Stimulated activated memory B cell treated with anti-CD40 and anti-IgM and Interleukin-4, amounts not matched to agents 10 μg/mL and 1 μg/mL and 100 μg/mL, for 72 hours (primary cell): ENCODE results near the gene SKIDA1.

ENCODE experiments used
- ATAC-seq: fragments of 150-1000 bp; cut with Tn5 transposase; 2 replicates; pipeline ENCODE4 v1.10.0; 2021
- H3K27ac Mint-ChIP-seq: one replicate; pipeline ENCODE4 v1.8.0; 2022; ENCODE audit warnings: mild to moderate bottlenecking, mixed read lengths
- H3K27me3 Mint-ChIP-seq: one replicate; pipeline ENCODE4 v1.8.0; 2022; ENCODE audit warnings: mixed read lengths
- H3K36me3 Mint-ChIP-seq: one replicate; pipeline ENCODE4 v1.8.0; 2022; ENCODE audit warnings: mixed read lengths
- H3K4me1 Mint-ChIP-seq: one replicate; pipeline ENCODE4 v1.8.0; 2022; ENCODE audit warnings: mixed read lengths
- H3K4me3 Mint-ChIP-seq: one replicate; pipeline ENCODE4 v1.8.0; 2022; ENCODE audit warnings: mild to moderate bottlenecking, moderate library complexity, mixed read lengths
- H3K9me3 Mint-ChIP-seq: one replicate; pipeline ENCODE4 v1.8.0; 2022; ENCODE audit warnings: mixed read lengths

The SKIDA1 gene

DNA sequence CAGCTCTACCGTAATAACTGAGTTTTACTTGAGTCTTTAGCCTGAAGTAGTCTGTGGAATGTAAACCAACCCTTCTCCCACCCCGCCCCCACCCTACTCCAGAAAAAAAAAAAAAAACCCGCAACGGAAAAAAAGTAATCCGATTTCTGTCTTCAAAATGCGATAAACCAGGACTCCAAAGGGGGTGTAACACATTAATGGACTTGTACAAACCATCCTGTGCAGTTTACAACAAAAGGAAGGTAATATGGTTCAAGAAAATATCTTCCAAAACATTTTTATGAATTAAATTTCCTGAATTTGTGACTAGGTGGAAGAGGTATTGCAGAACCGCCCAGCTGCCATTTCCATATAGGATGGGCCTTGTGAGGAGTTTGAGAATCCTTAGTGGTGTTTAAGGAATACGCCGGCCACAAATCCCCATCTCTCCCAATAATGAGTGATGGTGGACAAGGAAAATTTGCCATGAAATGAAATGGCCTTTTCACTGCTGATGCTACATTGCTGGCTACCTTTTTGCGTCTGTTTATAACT lies 10.6 kb downstream of the SKIDA1 start:
- Mint-ChIP-seq H3K36me3 (no peaks in the 10 kb centered on the region), H3K4me1 (peaks cover 23% of the 10 kb centered on the region), H3K27me3 (peaks cover 63% of the 10 kb centered on the region), H3K4me3 (no peak overlapping the region), H3K27ac (no peak overlapping the region), H3K9me3 (no peaks in the 10 kb centered on the region)
- ATAC-seq, result no peak

DNA sequence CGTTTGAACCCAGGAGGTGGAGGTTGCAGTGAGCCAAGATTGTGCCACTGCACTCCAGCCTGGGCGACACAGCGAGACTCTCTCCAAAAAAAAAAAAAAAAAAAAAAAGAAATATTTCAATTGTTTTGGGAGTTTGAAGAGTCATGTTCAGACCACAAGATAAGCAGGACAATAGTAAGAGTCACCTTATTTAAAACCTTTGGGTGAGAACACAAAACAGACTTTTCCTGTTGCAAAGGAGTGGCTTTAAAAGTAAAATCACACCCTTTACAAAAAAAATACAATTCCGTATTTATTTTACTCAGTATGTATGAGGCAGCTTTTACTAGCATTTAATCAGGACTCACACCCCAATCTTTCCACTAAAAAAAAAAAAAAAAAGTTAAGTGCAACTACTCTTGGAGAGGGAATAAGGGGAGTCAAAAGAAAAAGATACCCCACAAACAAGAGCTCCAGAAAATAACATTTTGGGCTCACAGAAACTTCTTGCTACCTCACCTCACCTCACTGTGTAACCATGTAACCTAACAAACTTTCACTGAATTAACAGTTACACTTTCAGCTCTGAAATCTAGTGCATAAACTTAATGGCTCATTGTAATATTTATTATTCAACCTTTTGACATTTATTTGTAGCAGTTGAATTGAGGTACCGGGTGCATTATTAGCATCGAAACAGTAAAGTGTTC lies 11.2 kb downstream of the SKIDA1 start:
- Mint-ChIP-seq H3K27ac (no peak overlapping the region), H3K4me3 (no peak overlapping the region), H3K9me3 (no peaks in the 10 kb centered on the region), H3K36me3 (no peaks in the 10 kb centered on the region), H3K4me1 (peaks cover 22% of the 10 kb centered on the region), H3K27me3 (peaks cover 61% of the 10 kb centered on the region)
- no peak for ATAC-seq

DNA sequence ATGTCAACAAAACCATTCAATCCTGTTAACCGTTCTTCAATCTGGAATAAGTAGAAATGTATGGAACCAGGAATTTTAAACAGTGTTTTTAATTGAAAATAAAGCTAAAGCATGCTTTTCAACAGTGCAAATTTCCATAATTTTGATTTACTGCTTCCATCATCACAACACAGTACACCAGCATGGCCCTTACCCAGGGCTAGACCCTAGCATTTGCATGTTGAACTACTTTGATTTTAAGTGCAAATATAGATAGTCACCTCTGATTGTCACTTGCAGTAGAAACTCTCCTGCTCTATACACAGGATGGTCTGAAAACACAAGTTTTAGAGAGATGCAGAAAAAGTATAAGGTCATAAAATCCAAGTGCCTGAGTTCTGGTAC lies 12.1 kb downstream of the SKIDA1 start:
- Mint-ChIP-seq H3K4me3 (no peak overlapping the region), H3K36me3 (no peaks in the 10 kb centered on the region), H3K9me3 (no peaks in the 10 kb centered on the region), H3K27ac (no peak overlapping the region), H3K27me3 (peaks cover 61% of the 10 kb centered on the region), H3K4me1 (peaks cover 21% of the 10 kb centered on the region)
- ATAC-seq, result no peak

DNA sequence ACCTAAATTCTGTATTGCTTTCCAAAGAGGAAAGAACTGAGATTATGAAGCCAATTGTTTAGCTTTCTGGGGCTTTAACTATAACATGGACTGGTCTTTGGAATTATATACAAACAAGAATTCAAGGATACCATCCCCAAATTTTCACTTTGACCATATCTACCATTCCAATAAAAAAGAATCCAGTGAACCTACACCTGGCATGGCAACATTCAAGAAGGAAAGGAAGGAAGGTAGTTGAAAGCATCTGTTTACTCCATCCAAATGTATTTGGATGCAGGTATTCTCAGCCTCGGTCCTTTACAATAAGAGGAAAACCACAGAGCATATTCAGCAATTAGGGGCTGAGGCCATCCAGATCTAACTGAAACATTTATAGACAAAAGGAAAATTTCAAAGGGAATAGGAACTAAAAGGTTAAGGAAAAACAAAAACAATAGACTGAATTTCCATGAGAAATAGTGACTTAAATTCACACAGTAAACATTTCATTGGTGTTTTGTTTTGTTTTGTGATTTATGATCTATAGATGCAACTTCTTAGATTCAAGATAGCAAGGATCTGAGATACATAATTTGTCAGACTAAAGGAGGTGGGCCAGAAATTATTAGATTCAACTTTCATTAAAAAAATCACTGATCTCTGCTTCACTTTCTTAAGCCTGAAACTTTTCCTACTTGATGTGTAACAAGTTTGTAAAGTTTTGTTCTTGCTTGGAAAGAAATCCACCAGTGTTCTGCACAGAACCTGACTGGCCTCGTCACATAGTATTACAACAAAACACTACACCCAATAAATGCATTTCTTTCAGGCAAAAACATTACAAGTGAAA lies 12.7 kb downstream of the SKIDA1 start:
- Mint-ChIP-seq H3K4me1 (peaks cover 15% of the 10 kb centered on the region), H3K9me3 (no peaks in the 10 kb centered on the region), H3K4me3 (no peak overlapping the region), H3K27me3 (peaks cover 61% of the 10 kb centered on the region), H3K36me3 (no peaks in the 10 kb centered on the region), H3K27ac (no peak overlapping the region)
- no peak for ATAC-seq

DNA sequence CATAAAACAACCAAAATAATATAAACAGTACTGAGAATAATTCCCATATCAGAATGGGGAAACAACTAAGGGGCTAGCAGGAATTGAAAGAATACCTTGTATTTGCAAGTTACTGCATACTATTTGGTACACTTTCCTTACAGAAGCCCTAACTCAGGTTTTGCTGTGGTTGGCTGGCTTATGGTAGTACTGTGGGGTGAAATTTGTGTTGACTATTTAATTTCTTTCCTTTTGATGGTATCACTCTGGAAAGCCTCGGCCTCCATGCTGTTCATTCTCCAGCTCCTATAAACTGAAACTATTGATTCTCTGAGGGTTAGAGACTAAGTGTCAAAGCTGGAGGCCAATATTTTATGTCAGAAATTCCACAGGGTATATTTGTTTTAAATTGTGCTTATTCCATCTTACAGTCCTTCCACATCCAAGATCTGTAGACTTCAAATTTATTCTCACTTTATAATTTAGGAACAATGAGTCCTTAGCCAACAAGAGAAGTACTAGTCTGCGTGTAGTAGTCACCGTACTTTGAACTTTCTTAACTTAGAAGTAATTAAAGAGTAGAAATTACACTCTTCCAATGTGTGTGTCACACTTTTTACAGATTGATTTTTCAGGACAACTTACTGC lies 13.4 kb downstream of the SKIDA1 start:
- no peaks in the 10 kb centered on the region for H3K9me3 Mint-ChIP-seq
- H3K4me3 Mint-ChIP-seq, result no peak overlapping the region
- H3K27me3 Mint-ChIP-seq, result peaks cover 61% of the 10 kb centered on the region
- H3K36me3 Mint-ChIP-seq, result no peaks in the 10 kb centered on the region
- no peak overlapping the region for H3K27ac Mint-ChIP-seq
- peaks cover 7% of the 10 kb centered on the region for H3K4me1 Mint-ChIP-seq
- no peak for ATAC-seq

DNA sequence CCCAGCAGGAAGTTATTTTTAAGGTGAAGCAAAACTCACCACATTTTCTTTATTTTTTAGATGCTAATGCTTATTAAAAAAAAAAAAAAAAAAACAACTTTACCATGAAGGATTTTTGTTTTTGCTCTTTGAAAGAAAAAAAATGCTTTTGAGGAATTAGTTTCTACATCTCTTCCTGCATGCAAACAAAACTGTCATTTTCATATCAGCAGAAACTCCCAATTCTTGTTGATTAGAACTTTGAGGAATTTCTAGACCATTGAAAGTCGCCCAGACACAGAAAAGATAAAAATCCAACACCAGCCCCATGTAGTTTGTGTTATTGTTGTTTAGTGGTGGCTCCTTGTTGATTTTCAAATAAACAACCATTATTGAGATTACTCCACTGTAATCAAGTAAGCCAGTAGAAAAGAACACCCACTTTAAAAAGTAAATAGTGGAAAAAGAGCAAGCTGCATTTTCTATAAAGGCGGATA lies 14.3 kb downstream of the SKIDA1 start:
- no peaks in the 10 kb centered on the region for H3K9me3 Mint-ChIP-seq
- H3K4me3 Mint-ChIP-seq, result no peak overlapping the region
- H3K27me3 Mint-ChIP-seq, result peaks cover 57% of the 10 kb centered on the region
- H3K27ac Mint-ChIP-seq, result no peak overlapping the region
- H3K36me3 Mint-ChIP-seq, result no peaks in the 10 kb centered on the region
- no peak for ATAC-seq
- H3K4me1 Mint-ChIP-seq, result peaks cover 6% of the 10 kb centered on the region

DNA sequence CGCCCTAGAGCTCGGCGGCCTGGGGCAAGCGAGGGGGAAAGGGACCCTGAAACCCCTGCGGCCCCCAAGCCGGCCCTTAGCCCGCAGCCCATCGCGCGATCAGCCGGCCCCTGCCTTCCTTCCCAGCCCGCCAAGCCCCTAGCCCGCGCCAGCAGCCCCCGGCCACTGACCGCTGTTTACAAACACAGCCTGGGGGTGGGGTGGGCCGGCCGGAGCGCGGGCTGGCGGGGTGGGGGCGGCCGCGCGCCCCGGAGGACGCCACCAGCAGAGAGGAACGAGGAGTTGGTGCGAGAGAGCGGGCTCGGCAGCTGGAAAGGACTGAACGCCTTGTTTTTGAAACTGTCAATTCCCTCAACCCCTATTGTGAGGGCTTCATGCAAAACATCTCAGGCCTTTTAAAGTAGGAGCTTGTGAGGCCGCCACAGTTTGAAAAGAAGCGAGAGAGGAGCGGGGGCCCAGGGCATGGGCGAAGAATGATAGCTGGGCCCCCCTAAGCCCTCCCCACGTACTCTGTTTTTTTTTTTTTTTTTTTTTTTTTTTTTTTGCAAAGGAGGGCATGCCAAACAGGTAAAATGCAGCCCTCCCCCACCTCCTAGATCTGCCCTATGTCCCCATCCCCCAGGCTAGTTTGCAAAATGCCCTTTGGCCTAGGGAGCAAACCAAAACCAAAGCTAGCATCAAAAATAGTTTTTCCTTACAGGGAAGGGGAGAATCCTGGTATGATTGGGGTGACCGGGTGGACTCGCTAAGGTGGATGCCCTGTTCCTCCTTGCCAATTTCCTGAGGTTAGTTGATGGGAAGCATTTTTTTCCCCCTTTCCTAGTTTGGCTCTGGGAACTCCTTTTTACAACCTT lies 15.0 kb downstream of the SKIDA1 start:
- no peak for ATAC-seq
- no peaks in the 10 kb centered on the region for H3K4me1 Mint-ChIP-seq
- H3K4me3 Mint-ChIP-seq, result no peak overlapping the region
- H3K27me3 Mint-ChIP-seq, result peaks cover 51% of the 10 kb centered on the region
- H3K9me3 Mint-ChIP-seq, result no peaks in the 10 kb centered on the region
- H3K36me3 Mint-ChIP-seq, result no peaks in the 10 kb centered on the region
- no peak overlapping the region for H3K27ac Mint-ChIP-seq

DNA sequence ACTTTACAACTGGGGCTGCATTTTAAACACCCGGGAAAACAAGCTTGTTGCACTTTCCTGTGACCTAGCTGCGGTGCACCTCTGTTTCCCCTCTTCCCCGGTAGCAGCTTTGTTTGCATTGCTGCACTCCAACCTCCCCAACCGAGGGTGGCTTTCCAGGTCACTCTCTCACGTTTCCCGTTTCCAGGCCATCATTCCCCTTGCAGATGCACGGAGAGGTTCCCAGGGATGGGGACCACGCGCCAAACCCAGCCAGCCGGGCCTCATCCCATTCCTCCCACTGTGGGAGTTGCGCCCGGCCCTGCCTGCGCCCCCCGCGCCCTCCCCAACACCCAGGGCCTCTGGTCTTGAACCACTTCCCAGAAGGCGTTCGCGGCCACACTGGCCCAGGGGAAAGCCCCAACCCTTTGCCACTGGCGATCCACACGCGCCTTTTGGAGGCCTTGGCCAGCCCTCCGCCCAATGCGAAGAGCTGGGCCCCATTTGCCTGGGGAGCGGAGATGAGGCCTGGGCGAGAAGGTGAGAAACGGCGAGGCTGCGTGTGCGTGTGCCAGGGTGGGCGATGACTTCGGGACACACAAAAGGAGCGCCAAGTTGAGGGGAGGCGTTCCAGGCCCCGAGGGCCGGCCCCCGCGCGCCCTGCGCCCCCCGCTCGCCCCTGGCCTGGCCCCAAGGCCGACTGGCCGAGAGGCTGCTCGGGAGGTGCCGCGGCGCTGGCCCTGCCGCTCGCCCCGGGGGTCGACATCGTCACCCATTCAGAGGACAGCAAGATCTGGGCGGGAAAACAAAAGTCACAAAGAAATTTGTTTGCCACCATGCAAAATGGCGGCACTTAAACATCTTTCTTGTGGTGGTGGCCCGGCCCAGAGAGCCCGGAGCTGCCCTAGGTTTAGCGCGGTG lies 15.9 kb downstream of the SKIDA1 start:
- Mint-ChIP-seq H3K9me3 (no peaks in the 10 kb centered on the region), H3K4me3 (no peak overlapping the region), H3K4me1 (no peaks in the 10 kb centered on the region), H3K27me3 (peaks cover 42% of the 10 kb centered on the region), H3K27ac (no peak overlapping the region), H3K36me3 (no peaks in the 10 kb centered on the region)
- ATAC-seq, result no peak

DNA sequence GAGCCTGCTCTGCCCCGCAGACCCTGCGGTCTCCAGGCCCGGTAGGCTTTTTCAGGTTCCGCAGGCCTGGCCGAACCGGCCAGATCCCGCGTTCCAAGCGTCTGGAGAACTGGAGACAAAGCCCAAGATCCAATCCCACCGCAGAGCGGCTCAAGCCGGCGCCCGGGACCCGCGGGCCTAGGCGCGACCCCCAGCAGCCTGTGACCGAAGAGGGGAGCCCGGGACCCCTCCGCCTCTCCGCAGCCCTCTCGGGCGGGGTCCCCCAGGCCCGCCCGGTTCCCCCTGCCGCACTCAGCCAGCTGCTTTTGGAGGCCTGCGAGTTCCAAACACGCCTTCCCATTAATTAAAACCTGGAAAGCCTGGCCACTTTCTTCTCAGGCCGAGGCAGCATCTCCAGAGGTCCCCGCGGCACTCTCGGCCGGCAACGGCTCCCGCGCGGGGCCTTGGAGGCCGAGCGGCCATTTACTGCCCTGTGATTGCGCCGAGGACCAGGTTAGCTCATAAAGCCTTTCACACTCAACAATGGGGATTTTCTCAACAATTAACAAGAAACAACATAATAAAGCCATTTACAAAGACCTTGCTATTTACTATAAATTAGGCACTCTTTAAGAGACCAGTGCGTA lies 16.7 kb downstream of the SKIDA1 start:
- no peaks in the 10 kb centered on the region for H3K36me3 Mint-ChIP-seq
- ATAC-seq, result no peak
- H3K9me3 Mint-ChIP-seq, result no peaks in the 10 kb centered on the region
- no peak overlapping the region for H3K27ac Mint-ChIP-seq
- H3K4me3 Mint-ChIP-seq, result no peak overlapping the region
- peaks cover 38% of the 10 kb centered on the region for H3K27me3 Mint-ChIP-seq
- no peaks in the 10 kb centered on the region for H3K4me1 Mint-ChIP-seq

DNA sequence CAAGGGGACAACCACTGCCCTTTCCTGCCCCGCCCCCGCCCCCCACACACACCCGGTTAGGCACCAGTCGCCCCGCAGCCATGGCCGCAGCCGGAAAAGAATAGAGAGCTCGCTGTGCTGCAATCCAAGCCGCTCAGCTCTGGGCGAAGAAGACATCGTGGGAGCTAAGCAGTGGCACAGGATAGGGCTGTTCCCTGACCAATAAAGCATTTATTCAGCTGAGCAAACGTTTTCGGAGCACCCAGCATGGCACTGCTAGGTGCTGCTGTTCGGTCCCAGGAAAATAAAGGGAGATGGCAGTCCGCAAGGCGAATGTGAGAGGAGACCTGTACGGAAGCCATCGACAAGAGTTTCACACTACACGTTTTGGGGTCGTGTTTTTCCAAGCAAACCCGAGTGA lies 18.3 kb downstream of the SKIDA1 start:
- Mint-ChIP-seq H3K27me3 (peaks cover 45% of the 10 kb centered on the region), H3K9me3 (no peaks in the 10 kb centered on the region), H3K4me3 (no peak overlapping the region), H3K27ac (no peak overlapping the region), H3K4me1 (no peaks in the 10 kb centered on the region), H3K36me3 (no peaks in the 10 kb centered on the region)
- ATAC-seq, result no peak

DNA sequence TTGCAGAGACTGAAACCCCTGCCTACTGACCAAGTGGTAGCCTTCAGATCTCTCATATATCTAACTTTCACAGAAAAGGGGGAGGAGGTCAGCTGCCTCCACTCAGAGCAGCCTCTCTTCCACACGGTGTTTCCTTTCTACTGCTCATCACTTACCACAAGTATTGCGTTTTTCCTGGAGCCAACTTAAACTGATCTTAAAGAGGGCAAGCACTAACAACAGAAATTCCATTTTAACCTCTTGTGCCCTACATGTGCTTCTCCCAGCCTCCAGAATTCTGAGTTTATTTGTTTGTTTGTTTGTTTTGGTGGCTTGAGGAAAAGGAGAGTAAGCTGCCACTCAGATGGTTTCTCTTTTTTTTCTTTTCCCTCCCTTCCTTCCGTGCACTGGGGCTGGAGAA lies 19.1 kb downstream of the SKIDA1 start:
- Mint-ChIP-seq H3K27me3 (peaks cover 53% of the 10 kb centered on the region), H3K4me3 (no peak overlapping the region), H3K36me3 (no peaks in the 10 kb centered on the region), H3K9me3 (no peaks in the 10 kb centered on the region), H3K27ac (no peak overlapping the region), H3K4me1 (peaks cover under 1% of the 10 kb centered on the region)
- no peak for ATAC-seq

DNA sequence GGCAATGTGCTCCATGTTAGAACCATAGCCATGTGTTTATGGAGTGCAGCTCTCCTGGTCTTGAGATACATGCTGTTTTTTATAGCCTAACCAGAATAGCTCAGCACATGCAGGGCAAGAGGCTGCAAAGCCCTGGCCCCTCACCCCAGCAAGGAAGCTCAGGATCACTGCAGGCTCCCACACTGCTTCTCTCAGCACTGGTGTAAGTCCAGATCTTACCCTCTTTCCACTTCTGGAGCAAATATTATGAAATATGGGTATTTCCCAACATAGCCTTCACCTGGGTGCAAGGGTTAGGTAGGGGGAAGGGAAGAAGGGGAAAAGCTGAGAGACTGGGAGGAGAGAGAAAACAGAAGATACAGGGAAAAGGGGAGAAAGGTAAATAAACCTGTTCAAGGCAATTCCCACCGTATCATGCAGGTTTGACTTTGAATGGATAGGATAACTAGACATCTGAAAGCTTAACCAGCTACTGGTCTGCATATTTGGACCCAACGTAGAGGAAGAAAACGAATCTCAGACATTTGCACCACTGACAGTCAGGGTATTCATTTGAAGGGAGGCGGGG lies 19.7 kb downstream of the SKIDA1 start:
- Mint-ChIP-seq H3K27ac (no peak overlapping the region), H3K4me3 (no peak overlapping the region), H3K9me3 (no peaks in the 10 kb centered on the region), H3K4me1 (peaks cover 6% of the 10 kb centered on the region), H3K27me3 (peaks cover 58% of the 10 kb centered on the region), H3K36me3 (no peaks in the 10 kb centered on the region)
- no peak for ATAC-seq

DNA sequence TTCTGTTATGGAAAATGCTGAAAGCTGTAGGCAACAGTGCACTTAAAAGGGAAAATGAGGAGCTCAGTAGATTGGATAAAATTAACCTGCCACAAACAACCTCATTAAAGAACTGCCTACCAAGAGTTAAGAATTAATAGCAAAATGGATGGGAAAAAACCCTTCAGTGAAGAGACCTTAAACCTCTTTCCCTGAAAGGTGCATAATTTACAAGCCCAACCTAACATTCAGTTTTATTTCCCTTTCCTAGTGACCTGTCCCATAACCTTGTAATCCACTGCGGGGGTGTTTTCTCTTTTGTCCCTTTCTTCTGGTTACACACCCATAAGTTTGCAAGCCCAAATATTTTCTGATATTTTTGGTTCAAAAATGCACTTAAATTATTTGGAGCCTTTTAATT lies 21.9 kb downstream of the SKIDA1 start:
- peaks cover 24% of the 10 kb centered on the region for H3K4me1 Mint-ChIP-seq
- no peak overlapping the region for H3K4me3 Mint-ChIP-seq

More for the DNA sequence above, 21.9 kb downstream of the SKIDA1 start:
- Mint-ChIP-seq H3K27me3 (peaks cover 69% of the 10 kb centered on the region), H3K36me3 (no peaks in the 10 kb centered on the region), H3K9me3 (no peaks in the 10 kb centered on the region), H3K27ac (no peak overlapping the region)
- no peak for ATAC-seq
